K562 (cell line): Measurements from ENCODE around the gene LRRC8C. TPM values are rescaled to one million over a fixed set of nuclear protein-coding genes. Genes with fewer than 3 reads are reported as not detected.

Experiments used
- ATAC-seq: fragments of 200-7000 bp; cut with Tn5 transposase; 3 replicates; pipeline ENCODE4 v1.9.1; 2020; ENCODE audit warnings: moderate library complexity
- BruUV-seq: library from RNA; stranded (reverse); fragments of 400-500 nt; replicated peaks from 2 replicates; lab custom pipeline; 2021; lab: Mats Ljungman, UMichigan
- CTCF ChIA-PET: fragments of 300-600 bp; formaldehyde crosslinking; extraction: SDS; loops from one replicate; lab custom pipeline; 2021; ENCODE audit warnings: low intra/inter-chr PET ratio; lab: Yijun Ruan, JAX
- POLR2A ChIA-PET: fragments of 300-600, 350-650 bp; sonication (Branson Sonifier 250); formaldehyde crosslinking; extraction: SDS; loops from one replicate; lab custom pipeline; 2021; ENCODE audit warnings: antibody characterized with exemption, inconsistent platforms; lab: Yijun Ruan, JAX
- DNase-seq, 4 experiments: peaks; one replicate each; pipeline versions ENCODE4 v3.0.0 to v3.0.0-alpha.2; 2011 to 2018; ENCODE audit warnings: low spot score in 3 of 4, mixed read lengths in 3 of 4; ENCODE audit errors: extremely low read depth in 1 of 4
- FAIRE-seq: peaks from 2 replicates; lab custom pipeline; 2011; peaks lifted over from hg19 to GRCh38; lab: Jason Lieb, UNC
- H2AFZ ChIP-seq: 2 replicates; pipeline ENCODE4 v1.6.0; 2011; ENCODE audit warnings: low read depth, low read length, control low read depth, inconsistent platforms
- H3K27ac ChIP-seq: fragments of 200-600 bp; 3 replicates; pipeline ENCODE4 v1.8.0; 2011; ENCODE audit warnings: low read depth, mild to moderate bottlenecking, control low read depth, inconsistent platforms, low read length, moderate library complexity, mixed read lengths; ENCODE audit errors: extremely low read depth
- H3K27me3 ChIP-seq, 2 experiments: fragments of 300-600 bp in 1 of 2; 2 replicates in 1 of 2; 3 replicates in 1 of 2; pipeline versions ENCODE4 v1.6.0 to v1.8.0; 2011; ENCODE audit warnings: inconsistent platforms in 2 of 2, low read length in 2 of 2, mild to moderate bottlenecking in 1 of 2, mixed read lengths in 1 of 2, moderate library complexity in 1 of 2; ENCODE audit not compliant: control insufficient read depth in 2 of 2, insufficient read depth in 2 of 2
- H3K36me3 ChIP-seq: fragments of 300-600 bp; 3 replicates; pipeline ENCODE4 v1.8.0; 2011; ENCODE audit warnings: mild to moderate bottlenecking, low read length, inconsistent platforms; ENCODE audit not compliant: control insufficient read depth, insufficient read depth
- H3K4me1 ChIP-seq, 2 experiments: fragments of 200-600 bp in 1 of 2; replicated peaks in 1 of 2; 2 replicates in 1 of 2; 3 replicates in 1 of 2; pipeline versions ENCODE4 v1.5.1 to v1.8.0; 2011; ENCODE audit warnings: inconsistent platforms in 2 of 2, low read length in 2 of 2, mild to moderate bottlenecking in 1 of 2, mixed read lengths in 1 of 2, moderate library complexity in 1 of 2; ENCODE audit not compliant: control insufficient read depth in 2 of 2, insufficient read depth in 2 of 2
- H3K4me2 ChIP-seq: 2 replicates; pipeline ENCODE4 v1.6.1; 2011; ENCODE audit warnings: low read length, control low read depth, inconsistent platforms, mixed read lengths; ENCODE audit not compliant: insufficient read depth
- H3K4me3 ChIP-seq: fragments of 200-600 bp; sonication (generic), shearing (Covaris generic); 2 replicates; pipeline ENCODE4 v1.5.1; 2016; ENCODE audit warnings: control low read depth, inconsistent platforms
- H3K79me2 ChIP-seq: fragments of 200-600 bp; 3 replicates; pipeline ENCODE4 v1.8.0; 2011; ENCODE audit warnings: low read length, inconsistent platforms; ENCODE audit not compliant: control insufficient read depth, insufficient read depth
- H3K9ac ChIP-seq, 2 experiments: 2 replicates each; pipeline versions ENCODE4 v1.6.0 to v1.6.1; 2011; ENCODE audit warnings: low read depth in 2 of 2, low read length in 2 of 2, control low read depth in 1 of 2, inconsistent platforms in 1 of 2, mild to moderate bottlenecking in 1 of 2, mixed read lengths in 1 of 2; ENCODE audit not compliant: insufficient read depth in 1 of 2
- H3K9me1 ChIP-seq: one replicate; pipeline ENCODE4 v1.6.0; 2011; ENCODE audit warnings: inconsistent platforms, mild to moderate bottlenecking, low read length, moderate library complexity; ENCODE audit not compliant: control insufficient read depth, insufficient read depth
- H3K9me3 ChIP-seq: replicated peaks from 2 replicates; pipeline ENCODE4 v1.5.1; 2011; ENCODE audit warnings: low read depth, low read length, inconsistent platforms; ENCODE audit not compliant: control insufficient read depth, insufficient read depth
- H4K20me1 ChIP-seq: replicated peaks from 2 replicates; pipeline ENCODE4 v1.6.1; 2011; ENCODE audit warnings: low read length, inconsistent platforms, mixed read lengths; ENCODE audit not compliant: control insufficient read depth, insufficient read depth
- WGBS: fragments of 100-300 bp; shearing (Covaris generic); methylation state at CpG from one replicate; pipeline ENCODE4 v1.1.6; 2016; ENCODE audit warnings: low coverage, mixed read lengths; ENCODE audit not compliant: insufficient coverage; ENCODE audit errors: missing lambda C conversion rate; 5-methylcytosine and 5-hydroxymethylcytosine counted together
- in situ Hi-C: fragments of 300-500 bp; cut with MboI; formaldehyde crosslinking; loops from 4 replicates; pipeline ENCODE4 v1.15.0; 2018; ENCODE audit warnings: inconsistent platforms, mixed read lengths
- intact Hi-C: fragments of 100-400 bp; cut with micrococcal nuclease; formaldehyde crosslinking; loops from 2 replicates; pipeline ENCODE4 v1.14.2; 2022
- polyA plus RNA-seq, 8 experiments: library from polyadenylated mRNA; depleted of rRNA in 4 of 8; stranded (reverse) in 5 of 8; unstranded in 3 of 8; fragments of >200 nt; fragmentation: Nextera tagmentation in 2 of 8; fragmentation: Illumina TruSeq in 1 of 8; extraction: Ambion mirVana in 2 of 8; extraction: Trizol in 1 of 8; gene quantifications; 2 replicates each; pipeline versions ENCODE4 v1.2.1 to v1.2.3, GENCODE V29; 2011 to 2014; ENCODE audit warnings: inconsistent platforms in 1 of 8, missing spikeins in 1 of 8
- total RNA-seq, 7 experiments: library from RNA; depleted of rRNA in 6 of 7; stranded (reverse); fragments of >200 nt in 6 of 7; fragmentation: Illumina TruSeq in 2 of 7; extraction: Trizol in 2 of 7; gene quantifications; 2 replicates each; pipeline versions ENCODE4 v1.2.1 to v1.2.3, GENCODE V29; 2011 to 2021; ENCODE audit warnings: low replicate concordance in 1 of 7
- TF ChIP-seq, protein P1 (sequence below), 2 experiments: fragments of 450-650 bp in 1 of 2; sonication (generic) in 1 of 2; formaldehyde crosslinking in 1 of 2; IDR thresholded peaks; 2 replicates each; pipeline versions ENCODE4 v1.7.1 to v1.9.0; 2016 to 2022; ENCODE audit warnings: inconsistent platforms in 1 of 2, mild to moderate bottlenecking in 1 of 2, missing genetic modification reagents in 1 of 2
- TF ChIP-seq, protein P2 (sequence below): fragments of 450-650 bp; formaldehyde crosslinking; IDR thresholded peaks from 2 replicates; pipeline ENCODE4 v1.4.0; 2020; ENCODE audit warnings: mild to moderate bottlenecking, moderate library complexity
- TF ChIP-seq, protein P3 (sequence below), 3 experiments: IDR thresholded peaks in 2 of 3; conservative IDR thresholded peaks in 1 of 3; 2 replicates each; pipeline ENCODE4 v1.5.1; 2011 to 2012; ENCODE audit warnings: low read length in 3 of 3, mild to moderate bottlenecking in 3 of 3, control low read depth in 2 of 3, improper control_type of control experiment in 1 of 3, inconsistent platforms in 1 of 3, low read depth in 1 of 3, mixed read lengths in 1 of 3, moderate library complexity in 1 of 3; ENCODE audit not compliant: insufficient read depth in 2 of 3

The LRRC8C gene
- total and polyA plus RNA-seq, 9 of the 15 experiments (the other 6 are each of a cell fraction or from before 2014, with no cell fraction given): 1.00 to 12.5 (median 4.5) TPM

DNA sequence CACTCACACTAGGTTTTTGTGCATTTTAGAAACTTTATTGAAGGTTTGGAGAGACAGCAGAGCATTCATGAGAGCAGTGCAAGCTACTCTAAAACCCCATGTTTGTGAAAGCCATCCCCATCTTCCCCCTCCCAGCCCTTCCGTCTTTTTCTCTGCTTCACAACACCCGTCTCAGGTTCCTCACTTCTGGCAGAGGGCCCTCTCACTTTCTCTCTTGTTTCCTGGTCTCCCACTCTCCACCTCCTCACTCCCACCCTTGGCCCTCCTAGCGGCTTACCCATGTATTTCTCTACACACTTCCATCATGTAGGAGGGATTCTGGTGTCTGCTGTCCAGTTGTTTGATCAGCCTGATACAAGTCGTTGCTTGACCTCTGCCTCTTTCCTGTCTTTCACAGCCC, 92.7 kb downstream of the LRRC8C start:
- TF ChIP-seq, protein P1, sequence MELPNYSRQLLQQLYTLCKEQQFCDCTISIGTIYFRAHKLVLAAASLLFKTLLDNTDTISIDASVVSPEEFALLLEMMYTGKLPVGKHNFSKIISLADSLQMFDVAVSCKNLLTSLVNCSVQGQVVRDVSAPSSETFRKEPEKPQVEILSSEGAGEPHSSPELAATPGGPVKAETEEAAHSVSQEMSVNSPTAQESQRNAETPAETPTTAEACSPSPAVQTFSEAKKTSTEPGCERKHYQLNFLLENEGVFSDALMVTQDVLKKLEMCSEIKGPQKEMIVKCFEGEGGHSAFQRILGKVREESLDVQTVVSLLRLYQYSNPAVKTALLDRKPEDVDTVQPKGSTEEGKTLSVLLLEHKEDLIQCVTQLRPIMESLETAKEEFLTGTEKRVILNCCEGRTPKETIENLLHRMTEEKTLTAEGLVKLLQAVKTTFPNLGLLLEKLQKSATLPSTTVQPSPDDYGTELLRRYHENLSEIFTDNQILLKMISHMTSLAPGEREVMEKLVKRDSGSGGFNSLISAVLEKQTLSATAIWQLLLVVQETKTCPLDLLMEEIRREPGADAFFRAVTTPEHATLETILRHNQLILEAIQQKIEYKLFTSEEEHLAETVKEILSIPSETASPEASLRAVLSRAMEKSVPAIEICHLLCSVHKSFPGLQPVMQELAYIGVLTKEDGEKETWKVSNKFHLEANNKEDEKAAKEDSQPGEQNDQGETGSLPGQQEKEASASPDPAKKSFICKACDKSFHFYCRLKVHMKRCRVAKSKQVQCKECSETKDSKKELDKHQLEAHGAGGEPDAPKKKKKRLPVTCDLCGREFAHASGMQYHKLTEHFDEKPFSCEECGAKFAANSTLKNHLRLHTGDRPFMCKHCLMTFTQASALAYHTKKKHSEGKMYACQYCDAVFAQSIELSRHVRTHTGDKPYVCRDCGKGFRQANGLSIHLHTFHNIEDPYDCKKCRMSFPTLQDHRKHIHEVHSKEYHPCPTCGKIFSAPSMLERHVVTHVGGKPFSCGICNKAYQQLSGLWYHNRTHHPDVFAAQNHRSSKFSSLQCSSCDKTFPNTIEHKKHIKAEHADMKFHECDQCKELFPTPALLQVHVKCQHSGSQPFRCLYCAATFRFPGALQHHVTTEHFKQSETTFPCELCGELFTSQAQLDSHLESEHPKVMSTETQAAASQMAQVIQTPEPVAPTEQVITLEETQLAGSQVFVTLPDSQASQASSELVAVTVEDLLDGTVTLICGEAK (IDR thresholded peaks at IDR 0.05): 0 out of 2 replicates have a peak, but pooled peaks have one; percentile 47
- TF ChIP-seq, protein P1 (CRISPR knock-in tag; IDR thresholded peaks at IDR 0.05): no peak
- TF ChIP-seq, protein P2, sequence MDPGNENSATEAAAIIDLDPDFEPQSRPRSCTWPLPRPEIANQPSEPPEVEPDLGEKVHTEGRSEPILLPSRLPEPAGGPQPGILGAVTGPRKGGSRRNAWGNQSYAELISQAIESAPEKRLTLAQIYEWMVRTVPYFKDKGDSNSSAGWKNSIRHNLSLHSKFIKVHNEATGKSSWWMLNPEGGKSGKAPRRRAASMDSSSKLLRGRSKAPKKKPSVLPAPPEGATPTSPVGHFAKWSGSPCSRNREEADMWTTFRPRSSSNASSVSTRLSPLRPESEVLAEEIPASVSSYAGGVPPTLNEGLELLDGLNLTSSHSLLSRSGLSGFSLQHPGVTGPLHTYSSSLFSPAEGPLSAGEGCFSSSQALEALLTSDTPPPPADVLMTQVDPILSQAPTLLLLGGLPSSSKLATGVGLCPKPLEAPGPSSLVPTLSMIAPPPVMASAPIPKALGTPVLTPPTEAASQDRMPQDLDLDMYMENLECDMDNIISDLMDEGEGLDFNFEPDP: no peak
- TF ChIP-seq, protein P3, sequence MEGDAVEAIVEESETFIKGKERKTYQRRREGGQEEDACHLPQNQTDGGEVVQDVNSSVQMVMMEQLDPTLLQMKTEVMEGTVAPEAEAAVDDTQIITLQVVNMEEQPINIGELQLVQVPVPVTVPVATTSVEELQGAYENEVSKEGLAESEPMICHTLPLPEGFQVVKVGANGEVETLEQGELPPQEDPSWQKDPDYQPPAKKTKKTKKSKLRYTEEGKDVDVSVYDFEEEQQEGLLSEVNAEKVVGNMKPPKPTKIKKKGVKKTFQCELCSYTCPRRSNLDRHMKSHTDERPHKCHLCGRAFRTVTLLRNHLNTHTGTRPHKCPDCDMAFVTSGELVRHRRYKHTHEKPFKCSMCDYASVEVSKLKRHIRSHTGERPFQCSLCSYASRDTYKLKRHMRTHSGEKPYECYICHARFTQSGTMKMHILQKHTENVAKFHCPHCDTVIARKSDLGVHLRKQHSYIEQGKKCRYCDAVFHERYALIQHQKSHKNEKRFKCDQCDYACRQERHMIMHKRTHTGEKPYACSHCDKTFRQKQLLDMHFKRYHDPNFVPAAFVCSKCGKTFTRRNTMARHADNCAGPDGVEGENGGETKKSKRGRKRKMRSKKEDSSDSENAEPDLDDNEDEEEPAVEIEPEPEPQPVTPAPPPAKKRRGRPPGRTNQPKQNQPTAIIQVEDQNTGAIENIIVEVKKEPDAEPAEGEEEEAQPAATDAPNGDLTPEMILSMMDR (IDR thresholded peaks at IDR 0.05 in 2 of 3, conservative IDR thresholded peaks at IDR 0.05 in 1 of 3; ENCODE audit: insufficient read depth in 2 of 3, low read depth in 1 of 3, low read length in 3 of 3): 0 out of 6 replicates have a peak, but pooled peaks of 2 of the 3 experiments have one; percentile 4 to 5
- Histone ChIP-seq H3K9me3 (no peaks in the 10 kb centered on the region), H3K9ac (peak overlapping the region in 1 of 2 experiments; percentile 18; a peak in 1 of 4 replicates), H3K36me3 (no peaks in the 10 kb centered on the region), H3K4me1 (peaks cover 0 to 24% of the 10 kb centered on the region in 2 experiments; a peak in 4 of 5 replicates), H3K9me1 (no peaks in the 10 kb centered on the region), H3K27me3 (no peaks in the 10 kb centered on the region), H3K4me2 (no peak overlapping the region), H3K79me2 (no peaks in the 10 kb centered on the region), H2AFZ (peak overlapping the region; percentile 52; the same call in 1 of the 2 replicates), H3K4me3 (no peak overlapping the region), H4K20me1 (no peaks in the 10 kb centered on the region), H3K27ac (no peak overlapping the region; the same call in 2 of the 3 replicates)
- WGBS: 44% methylated on average over 4 of the region's 4 CpGs
- no TSS peak for BruUV-seq
- FAIRE-seq: no peak
- intact Hi-C loops (no loop called here), in situ Hi-C loops (no loop called here)
- peak in 1 of 4 experiments; percentile 19 for DNase-seq
- CTCF ChIA-PET: interaction anchor here (0.6 kb wide), 1 partner anchor 20 kb away, joined by 3 read pairs; no protein-coding TSS in a partner anchor
- POLR2A ChIA-PET: interaction anchor here (0.6 kb wide), 1 partner anchor 245 kb away, joined by 3 read pairs; no protein-coding TSS in a partner anchor
- peak; percentile 70 for ATAC-seq
